Iris pigment epithelial cell (primary cell): ENCODE measurements around the gene RABGAP1L.

ENCODE experiments used
- DNase-seq: peaks from one replicate; pipeline ENCODE4 v3.0.0-alpha.2; 2011; ENCODE audit warnings: low read depth

The RABGAP1L gene

DNA sequence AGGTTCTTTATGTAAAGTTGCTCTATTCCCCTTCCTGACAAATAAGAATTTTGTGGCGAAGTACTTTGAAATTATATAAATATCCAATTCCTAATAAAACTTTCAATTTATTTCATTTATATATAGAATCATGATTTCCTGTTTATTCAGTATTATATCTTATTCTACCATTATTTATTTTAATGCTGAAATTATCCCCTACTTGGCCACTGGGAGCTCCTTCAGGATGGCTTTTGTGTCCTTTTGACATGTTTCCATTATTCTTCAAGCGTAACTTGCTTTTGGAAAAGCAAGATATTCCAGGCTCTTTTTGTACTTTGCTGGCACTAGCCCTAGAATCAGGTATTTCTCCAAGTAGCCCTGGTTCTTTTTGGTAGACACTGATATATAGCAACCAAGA is 773.3 kb downstream of the RABGAP1L start:
- no peak for DNase-seq

DNA sequence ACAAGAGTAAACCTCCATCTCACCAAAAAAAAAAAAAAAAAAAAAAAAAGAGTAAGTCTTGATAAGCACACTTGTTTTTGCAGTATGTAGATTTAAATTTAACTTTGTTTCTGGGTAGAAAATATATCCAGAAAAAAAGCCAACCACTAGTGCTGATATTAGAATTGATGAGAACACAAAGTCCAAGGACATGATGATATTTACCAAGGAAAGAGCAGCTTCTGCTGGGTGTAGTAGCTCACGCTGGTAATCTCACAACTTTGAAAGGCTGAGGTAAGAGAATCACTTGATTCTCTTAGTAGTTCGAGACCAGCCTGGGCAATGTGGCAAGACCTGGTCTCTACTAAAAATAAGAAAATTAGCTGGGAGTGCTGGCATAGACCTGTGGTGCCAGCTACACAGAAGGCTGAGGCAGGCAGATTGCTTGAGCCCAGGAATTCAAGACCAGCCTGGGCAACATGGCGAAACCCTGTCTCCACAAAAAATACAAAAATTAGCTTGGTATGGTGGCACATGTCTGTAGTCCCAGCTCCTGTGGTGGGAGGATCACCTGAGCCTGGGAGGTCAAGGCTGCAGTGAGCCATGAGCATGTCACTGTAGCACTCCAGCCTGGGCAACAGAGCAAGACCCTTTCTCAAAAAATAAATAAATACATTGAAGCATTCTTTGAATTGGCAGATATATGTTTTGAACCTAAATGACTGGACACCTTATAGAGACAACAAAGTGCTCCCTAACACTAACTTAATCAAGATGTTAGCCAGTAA is 776.8 kb downstream of the RABGAP1L start:
- no peak for DNase-seq

DNA sequence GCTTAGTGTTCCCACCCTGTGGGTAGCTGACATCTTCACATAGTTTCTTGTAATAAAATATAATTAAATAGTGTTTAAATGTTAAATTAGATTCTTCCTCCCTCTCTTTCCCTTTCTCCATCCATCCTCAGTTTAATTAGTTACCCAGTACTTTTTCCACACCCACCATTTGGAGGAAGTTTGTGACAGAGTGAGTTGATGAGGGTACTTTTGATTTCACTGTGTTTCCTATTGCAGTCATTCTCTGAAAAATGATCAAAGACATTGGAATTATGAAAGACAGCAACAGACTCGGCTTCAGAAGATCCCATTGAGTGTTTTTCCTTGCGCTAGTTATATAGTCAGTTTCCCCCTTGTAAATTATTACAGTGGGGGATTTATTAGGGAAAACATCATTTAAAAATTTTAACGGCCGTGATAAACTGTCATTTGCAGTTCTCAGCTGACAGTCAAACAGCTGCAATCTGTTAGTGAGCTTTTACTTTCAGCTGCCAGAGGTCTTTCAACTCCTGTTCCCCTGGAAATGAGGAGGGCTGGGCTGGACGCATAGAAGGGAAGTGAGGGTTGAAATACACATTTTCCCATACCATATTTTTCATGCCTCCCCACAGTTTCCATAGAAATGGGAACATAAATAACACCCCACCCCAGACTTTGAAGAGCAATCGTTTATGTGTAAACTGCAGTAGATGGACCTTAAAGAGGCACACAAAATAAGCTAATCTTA is 779.1 kb downstream of the RABGAP1L start:
- no peak for DNase-seq

DNA sequence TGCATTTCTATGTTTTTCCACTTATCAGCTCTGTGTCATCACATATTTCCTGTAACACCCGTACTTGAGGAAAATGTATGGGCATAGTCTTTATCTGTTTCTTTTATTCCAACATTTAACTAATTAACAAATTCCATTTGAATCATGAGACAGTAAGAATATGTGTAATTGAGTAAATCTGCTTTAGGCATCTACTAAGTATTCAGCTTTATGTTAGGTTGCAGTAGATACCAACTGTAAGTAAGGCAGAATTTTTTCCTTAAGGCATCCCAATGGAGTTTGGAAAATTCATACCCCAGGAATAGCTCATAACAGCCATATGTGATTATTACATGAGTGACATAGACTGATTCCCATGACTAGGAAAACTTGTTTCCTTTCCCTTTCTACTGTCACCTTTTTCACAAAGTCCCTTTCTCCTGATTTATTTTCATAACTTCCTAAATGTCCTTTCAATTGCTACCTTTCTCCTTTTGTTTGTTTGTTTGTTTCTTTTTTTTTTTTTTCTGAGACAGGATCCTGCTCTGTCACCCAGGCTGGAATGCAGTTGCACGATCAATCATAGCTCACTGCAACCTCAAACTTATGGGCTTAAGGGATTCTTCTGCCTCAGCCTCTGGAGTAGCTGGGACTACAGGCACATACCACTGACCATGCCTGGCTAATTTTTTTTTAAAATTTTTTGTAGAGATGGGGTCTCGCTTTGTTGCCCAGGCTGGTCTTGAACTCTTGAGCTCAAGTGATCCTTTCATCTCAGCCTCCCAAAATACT is 780.6 kb downstream of the RABGAP1L start:
- DNase-seq = no peak

DNA sequence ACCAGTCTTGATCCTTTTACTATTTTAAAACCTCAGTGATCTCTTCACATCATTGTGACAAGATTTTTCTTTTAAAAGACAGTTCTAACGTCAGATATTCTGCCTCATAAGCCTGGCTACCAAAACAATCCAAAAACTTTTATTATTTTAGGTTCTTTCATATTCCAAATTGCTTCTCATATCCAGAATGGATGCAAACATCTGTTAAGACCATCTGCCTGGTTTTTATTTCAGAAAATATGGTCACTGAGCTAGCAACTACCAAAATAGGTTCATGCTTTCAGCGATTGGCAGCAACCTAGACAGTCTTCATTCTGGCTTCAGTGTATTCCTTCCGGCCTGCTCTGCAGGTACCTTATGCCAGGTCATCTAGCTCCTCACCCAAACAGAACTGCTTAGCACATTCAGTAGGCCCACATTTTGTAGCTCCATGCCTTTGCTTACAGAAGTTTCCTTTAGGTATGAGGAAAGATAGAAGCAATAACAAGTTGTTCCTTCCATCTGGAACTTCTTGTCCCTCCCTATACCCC is 781.4 kb downstream of the RABGAP1L start:
- no peak for DNase-seq

DNA sequence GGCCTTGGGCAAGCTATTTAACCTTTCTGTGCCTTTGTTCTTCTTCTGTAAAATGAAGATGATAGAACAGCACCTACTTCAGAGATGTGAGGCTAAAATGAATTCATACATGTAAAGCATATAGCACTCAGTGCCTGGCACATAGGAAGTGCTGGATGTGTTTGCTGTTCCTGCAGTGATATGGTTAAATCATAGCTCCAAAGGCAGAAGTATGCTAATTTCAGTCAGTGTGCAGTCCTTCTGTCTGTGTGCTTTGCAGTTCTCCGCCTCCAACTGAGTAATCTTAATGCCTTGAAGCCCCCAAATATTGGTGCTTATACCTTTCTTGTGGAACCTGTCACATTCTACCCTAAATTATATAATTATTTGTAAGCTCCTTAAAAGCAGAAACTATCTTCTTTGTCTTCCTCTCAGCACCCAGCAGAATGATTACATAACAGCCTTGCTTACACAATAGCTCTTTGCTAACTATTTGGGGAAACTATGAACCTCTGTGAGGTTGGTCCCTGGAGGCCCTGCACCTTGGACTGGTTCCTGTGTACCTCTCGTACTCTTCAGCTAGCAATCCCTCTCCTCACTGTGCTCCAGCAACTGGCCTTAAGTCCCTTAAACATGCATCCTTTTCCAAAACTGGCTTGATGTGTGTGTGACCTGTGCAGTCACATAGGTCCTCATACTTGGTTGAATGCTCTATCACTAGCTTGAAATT is 783.4 kb downstream of the RABGAP1L start:
- DNase-seq = no peak

DNA sequence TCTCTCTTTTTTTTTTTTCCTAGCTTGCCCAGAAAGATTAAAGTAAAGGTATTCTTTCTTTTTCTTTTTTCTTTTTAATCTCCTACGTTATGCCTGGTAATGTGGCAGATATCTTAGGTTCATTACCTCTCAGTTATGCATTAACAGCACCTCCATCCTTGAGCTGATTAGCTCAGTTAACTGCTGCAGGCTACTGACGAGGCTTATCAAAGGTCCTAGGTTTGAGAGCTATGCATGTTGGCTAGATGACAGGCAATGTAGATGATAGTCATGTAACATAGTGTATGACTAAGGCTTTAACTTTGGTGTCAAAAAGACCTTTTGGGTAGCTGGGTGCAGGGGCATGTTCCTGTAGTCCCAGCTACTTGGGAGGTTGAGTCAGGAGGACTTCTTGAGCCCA is 786.7 kb downstream of the RABGAP1L start:
- DNase-seq = no peak

DNA sequence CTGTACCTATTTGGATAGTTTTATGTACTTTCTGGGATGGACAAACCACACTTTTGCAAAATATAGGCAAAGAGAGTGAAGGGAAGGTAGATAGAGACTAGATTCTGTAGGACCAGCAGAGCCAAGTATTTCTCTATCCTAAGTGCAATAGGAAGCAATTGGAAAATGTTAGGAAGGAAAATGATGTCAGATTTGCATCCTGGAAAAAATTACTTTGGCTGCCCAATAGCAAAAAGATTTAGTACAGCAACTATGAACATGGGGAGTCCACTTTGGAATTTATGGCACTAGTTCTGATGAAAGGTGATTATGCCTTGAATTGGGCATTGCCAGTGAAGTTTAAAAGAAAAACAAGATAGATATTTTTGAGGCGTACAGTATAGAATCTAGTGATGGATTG is 789.7 kb downstream of the RABGAP1L start:
- DNase-seq = no peak

DNA sequence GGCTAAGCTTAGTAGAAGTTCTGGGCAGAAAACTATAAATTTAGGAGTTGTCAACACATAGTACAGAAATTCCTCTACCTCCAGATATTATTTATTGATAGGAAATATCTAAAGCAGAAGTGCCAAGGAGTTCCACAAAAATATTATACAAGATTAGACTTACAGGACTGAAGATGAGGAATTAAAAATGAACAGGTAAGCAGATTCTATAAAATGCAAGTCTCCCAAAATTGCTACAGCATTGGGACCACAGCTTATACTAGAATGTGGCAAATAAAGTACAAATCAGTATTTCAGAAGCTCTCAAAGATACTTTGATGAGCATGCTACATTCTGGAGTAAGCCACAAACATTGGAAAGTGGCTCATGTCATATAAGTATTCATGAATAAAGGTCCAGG is 790.3 kb downstream of the RABGAP1L start:
- no peak for DNase-seq

DNA sequence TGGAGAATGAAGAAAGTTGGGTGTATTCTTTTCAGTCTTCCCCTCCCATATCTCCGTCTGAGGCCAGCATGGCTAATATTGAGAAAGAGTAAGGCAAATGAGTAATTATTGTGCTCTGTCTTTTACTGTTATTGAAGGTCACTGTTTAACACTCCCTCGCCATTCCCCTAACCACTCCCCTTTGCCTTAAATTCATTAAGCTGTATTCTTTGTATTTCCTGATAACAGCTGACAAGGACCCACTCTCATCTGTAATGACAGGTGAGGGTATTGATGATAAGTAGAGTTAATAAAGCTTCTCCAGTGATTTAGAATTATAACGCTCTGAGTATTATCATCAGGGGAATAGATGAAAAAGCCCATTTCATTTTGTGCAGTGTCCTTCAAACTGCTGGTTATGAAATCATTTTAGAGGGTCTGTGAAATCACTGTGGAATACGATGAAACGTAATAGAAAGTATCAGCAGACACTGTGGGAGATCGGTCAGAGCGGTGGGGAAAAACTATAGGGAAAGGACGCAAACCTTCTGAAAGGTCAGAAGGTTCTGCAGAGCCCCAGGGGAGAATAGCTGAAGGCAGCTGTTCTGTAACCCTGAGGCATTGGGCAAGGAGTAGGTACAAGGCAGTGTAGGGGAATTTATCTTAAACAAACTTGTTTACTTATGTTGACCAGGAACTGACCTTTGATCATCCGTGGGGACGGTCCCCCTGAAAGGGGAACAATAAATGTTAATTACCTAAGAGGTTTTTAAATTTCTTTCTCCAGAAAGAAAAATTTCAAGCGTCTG is 794.2 kb downstream of the RABGAP1L start:
- no peak for DNase-seq

DNA sequence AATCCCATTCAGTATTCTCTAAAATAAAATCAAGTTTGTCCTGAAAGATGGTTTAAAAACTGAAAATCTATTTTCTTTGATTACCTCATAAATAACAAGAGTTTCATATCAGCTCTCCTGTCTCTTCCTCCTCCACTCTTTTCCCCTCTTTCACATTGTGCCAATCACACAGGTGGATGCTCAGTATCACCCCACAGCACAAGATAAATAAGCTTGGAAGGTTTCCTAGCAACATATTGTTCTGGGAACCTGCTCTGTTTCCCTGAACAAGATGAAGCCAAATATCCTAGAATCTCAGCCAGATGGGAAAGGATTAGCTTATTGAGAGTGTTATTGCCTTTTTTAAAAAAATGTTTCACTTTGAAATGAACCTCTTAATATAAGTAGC is 794.7 kb downstream of the RABGAP1L start:
- DNase-seq = no peak

DNA sequence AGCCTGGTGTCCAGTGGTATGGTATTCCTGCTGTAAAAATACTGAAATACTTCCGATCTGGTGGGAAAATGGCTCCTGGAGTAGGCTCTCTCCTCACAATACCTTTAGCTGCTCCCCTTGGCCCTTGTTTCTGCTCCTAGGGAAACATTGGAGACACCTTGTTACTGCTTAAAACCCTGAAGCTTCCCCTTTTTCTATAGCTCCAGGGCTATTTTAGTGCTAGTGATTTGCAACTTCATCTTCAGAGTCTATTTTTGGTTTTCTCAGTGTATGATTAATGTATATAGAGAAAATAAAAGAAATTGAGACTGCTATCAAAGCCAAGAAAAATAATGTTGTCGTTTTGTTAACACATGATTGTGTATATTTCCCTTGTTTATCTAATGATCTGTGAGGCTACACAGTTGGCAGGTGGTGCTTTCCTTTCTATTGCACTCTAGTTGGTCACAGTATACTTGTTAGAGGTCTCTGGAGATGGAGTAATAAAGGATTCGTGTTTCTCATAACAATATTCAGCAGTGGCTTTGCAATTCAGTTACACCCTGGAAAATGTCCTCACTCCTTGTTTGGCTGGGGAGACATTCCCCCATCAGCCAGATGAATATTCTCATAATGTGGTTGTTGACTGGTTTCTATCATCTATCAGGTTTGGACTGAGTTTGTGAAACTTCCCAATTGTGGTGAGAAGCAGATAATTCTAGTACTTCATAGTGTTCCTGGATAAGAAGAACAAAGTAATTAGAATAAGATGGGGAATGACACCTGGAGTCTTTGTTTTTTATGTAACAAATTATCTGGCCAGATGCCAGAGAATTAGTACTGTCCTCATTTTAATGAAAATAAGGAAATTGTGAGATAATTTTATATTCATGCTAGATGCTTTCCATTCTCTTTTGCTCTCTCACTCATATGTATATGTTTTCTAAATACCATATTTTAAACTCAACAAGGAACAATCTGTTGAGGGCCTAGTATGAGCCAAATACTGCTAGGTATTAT is 795.6 kb downstream of the RABGAP1L start:
- no peak for DNase-seq

DNA sequence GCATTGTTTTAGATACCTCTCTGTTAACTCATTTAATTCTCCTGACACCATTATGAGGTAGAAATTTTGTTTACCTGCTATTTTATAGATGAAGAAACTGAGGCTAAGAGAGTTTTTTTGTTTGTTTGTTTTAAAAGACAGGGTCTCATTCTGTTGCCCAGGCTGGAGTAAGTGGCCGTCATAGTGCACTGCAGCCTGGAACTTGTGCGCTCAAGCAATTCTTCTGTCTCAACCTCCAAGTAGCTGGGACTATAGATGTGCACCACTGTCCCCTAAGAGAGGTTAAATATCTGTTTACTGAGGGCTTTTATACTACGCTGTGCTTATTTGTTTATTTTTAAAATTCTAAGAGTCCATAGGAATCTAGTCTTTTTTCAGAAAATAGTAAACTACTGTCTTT is 796.8 kb downstream of the RABGAP1L start:
- no peak for DNase-seq

DNA sequence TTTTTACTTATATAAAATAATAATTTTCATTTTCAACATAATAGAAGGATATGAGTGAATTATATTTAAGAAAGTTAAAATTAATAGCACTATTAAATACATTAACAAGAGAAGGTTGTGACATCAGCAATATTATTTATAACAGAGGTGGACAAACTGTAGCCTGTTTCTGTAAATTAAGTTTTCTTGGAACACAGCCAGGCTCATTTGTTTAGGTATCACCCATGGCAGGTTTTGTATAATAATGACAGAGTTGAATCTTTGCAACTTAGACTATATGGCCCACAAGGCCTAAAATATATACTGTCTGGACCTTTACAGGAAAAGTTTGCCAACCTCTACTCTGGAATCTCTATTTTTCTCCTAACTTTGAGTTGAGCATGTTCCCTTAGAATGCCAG is 797.7 kb downstream of the RABGAP1L start:
- no peak for DNase-seq

DNA sequence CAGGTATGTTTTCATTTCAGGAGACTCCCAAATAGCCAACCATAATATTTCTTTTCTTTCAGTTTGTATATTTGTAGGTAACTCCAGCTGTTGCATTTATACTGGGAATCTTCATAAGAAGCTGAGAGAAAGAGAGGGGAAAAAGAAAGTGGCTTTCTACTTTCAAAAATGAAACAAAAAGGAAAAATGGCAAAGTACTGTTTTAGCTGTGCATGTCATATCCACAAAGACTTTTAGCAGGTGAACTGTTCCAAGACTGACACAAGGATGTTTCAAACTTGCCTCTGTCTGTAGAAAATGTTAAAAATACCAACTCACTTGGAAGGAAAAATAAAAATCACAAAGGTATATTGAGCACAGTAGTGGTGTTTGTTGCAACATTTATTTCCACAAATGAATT is 798.5 kb downstream of the RABGAP1L start:
- DNase-seq = no peak

DNA sequence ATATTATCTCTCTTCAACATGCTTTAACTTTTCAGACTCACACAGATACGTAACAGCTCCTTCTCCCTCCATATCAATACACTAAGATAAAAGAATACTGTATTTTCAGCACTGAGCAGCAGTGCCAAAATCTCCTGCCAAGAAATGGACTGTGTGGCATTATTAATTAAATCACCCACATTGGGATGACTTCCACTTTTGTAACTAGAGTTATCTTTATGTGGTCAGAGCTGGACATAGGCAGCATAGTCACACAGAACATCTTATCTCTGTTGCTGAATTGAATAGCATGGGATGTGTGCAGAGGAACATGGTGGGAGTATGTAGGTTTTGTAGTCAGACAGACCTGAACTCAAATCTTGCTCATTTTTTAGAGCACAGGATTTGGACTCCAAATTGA is 799.1 kb downstream of the RABGAP1L start:
- no peak for DNase-seq

DNA sequence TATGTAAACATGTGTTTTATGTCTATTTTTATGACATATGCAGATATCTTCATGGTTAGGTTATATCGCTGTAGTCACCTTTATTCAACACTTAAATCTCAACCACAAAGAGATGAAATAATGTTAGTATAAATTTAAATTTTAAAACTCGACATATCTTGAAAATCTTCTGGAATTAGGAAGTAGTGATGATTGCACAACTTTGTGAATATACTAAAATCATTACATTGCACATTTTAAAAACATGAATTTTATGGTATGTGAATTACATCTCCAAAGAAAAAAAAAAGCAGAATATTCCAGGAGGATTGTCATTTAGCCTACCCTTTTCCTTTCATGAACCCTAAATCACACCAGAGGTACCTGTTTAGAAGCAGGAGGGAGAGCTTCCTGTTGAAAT is 801.0 kb downstream of the RABGAP1L start:
- DNase-seq = no peak

DNA sequence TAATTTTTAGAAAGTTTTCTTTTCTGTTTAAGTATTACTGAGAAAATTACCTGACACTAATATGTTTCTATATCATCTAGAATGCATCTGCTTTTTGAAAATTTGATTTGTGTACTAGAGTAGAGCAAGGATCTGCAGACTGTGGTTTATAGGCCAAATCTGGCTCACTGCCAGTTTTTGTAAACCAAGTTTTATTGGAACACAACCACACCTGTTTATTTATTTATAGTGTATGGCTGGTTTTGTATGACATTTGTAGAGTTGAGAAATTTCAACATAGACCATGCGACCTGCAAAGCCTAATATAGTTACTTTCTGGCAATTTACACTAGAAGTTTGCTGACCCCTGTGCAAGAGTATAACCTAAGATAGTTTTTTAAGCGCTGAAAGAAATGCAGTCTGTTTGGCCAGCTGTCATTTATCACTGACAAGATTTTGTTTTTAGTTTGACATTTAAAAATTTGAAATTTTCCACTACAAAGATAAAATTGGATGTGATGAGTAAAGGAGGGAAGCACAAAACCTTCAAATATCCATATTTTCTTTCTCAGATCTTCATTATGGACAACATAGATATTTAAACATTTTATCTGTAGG is 804.3 kb downstream of the RABGAP1L start:
- DNase-seq = no peak

DNA sequence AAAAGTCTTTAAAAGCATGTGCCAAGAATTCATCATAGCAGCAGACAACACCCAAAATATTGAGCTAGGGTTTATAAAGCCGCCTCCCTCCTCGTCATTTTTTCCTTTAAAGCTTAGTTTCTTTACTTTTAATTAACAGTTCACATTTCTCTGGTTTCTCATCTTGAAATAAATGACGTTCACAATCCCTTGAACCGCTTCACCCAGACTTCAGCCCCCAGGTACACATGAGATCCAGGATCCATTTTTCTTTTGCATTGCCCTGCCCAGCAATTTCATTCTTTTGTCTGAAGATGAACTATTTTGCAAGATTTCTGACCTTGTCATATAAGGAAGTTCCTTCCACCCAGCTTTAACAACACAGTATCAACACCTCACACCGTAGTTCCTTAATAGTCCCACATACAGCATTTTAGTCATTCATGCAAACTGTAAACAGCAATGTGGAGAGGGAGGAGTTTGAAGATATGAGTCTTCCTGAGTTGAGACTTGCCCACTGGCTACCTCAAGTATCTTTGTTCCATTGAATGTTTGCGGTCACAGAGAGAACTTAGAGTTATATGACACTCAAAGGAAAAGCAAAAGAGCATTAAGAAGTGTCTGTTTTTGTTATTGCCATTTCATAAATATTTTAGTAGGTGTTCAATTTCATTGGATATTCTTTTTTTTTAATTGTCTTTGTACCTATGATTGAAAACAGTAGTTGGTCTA is 805.1 kb downstream of the RABGAP1L start:
- DNase-seq = peak; percentile 61
